ENCODE measurements around the gene CIRBP.

DNA sequence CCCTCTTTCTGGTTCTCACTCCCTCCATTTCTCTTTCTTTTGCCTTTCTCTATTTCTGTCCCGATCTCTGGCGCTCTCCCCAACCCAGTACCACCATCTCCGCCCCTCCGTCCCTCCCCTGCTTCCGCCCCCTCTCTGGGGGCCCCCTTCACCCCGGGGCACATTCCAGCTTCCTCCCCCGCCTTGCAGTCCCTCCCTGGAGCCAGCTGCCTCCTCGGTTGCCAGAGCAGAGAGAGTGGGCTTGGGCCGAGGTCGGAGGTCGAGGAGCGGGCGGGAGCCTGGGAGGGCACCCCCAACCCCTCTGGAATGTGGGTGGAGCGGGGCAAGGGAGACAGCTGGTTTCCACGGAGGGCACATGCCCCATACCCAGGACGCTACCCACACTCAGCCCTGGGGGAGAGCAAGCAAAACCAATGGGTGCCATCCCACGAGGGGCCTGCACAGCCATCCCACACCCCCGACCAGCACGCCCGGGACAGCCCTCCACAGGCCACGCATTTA, 6.5 kb upstream of the CIRBP start:
- TF ChIP-seq, protein P1, sequence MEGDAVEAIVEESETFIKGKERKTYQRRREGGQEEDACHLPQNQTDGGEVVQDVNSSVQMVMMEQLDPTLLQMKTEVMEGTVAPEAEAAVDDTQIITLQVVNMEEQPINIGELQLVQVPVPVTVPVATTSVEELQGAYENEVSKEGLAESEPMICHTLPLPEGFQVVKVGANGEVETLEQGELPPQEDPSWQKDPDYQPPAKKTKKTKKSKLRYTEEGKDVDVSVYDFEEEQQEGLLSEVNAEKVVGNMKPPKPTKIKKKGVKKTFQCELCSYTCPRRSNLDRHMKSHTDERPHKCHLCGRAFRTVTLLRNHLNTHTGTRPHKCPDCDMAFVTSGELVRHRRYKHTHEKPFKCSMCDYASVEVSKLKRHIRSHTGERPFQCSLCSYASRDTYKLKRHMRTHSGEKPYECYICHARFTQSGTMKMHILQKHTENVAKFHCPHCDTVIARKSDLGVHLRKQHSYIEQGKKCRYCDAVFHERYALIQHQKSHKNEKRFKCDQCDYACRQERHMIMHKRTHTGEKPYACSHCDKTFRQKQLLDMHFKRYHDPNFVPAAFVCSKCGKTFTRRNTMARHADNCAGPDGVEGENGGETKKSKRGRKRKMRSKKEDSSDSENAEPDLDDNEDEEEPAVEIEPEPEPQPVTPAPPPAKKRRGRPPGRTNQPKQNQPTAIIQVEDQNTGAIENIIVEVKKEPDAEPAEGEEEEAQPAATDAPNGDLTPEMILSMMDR (IDR thresholded peaks at IDR 0.05): no peak
- no peak for TF ChIP-seq EP300 (IDR thresholded peaks at IDR 0.05)
- no peak for TF ChIP-seq POLR2A (IDR thresholded peaks at IDR 0.05)
